GM23338 (cell line): ENCODE data around the gene KCNIP3. TPM values are rescaled to one million over a fixed set of nuclear protein-coding genes. Genes with fewer than 3 reads are reported as not detected.

ENCODE experiments used
- ATAC-seq: fragments of 200-7000 bp; cut with Tn5 transposase; 3 replicates; pipeline ENCODE4 v1.9.1; 2020
- DNase-seq: peaks from one replicate; pipeline ENCODE4 v3.0.0-alpha.2; 2015; ENCODE audit warnings: low spot score
- H2AFZ ChIP-seq: fragments of 200-600 bp; sonication (generic); 2 replicates; pipeline ENCODE4 v1.8.0; 2016; ENCODE audit warnings: antibody characterized with exemption, mild to moderate bottlenecking, moderate library complexity
- H3F3A ChIP-seq: fragments of 200-600 bp; sonication (generic); replicated peaks from 2 replicates; pipeline ENCODE4 v1.8.0; 2017; ENCODE audit warnings: antibody characterized with exemption, mixed run types, low read depth
- H3K27ac ChIP-seq: fragments of 200-600 bp; sonication (generic); 2 replicates; pipeline ENCODE4 v1.6.1; 2016; ENCODE audit warnings: low read depth
- H3K27me3 ChIP-seq: fragments of 200-600 bp; sonication (generic); 2 replicates; pipeline ENCODE4 v1.8.0; 2016; ENCODE audit warnings: mild to moderate bottlenecking, mixed run types, moderate library complexity; ENCODE audit not compliant: insufficient read depth
- H3K36me3 ChIP-seq: fragments of 200-600 bp; sonication (generic); 2 replicates; pipeline ENCODE4 v1.8.0; 2016; ENCODE audit warnings: mild to moderate bottlenecking; ENCODE audit not compliant: insufficient read depth
- H3K4me1 ChIP-seq: fragments of 200-600 bp; sonication (generic); 2 replicates; pipeline ENCODE4 v1.8.0; 2016; ENCODE audit warnings: mild to moderate bottlenecking, moderate library complexity; ENCODE audit not compliant: insufficient read depth
- H3K4me2 ChIP-seq: fragments of 200-600 bp; sonication (generic); 2 replicates; pipeline ENCODE4 v1.7.1; 2017; ENCODE audit warnings: mixed run types
- H3K4me3 ChIP-seq: fragments of 200-600 bp; sonication (generic); 2 replicates; pipeline ENCODE4 v1.6.1; 2016; ENCODE audit warnings: mixed run types
- H3K79me2 ChIP-seq: fragments of 200-600 bp; sonication (generic); replicated peaks from 2 replicates; pipeline ENCODE4 v1.8.0; 2017; ENCODE audit warnings: mild to moderate bottlenecking; ENCODE audit not compliant: insufficient read depth
- H3K9me2 ChIP-seq: fragments of 200-600 bp; sonication (generic); 2 replicates; pipeline ENCODE4 v1.8.0; 2017; ENCODE audit not compliant: insufficient read depth
- H4K20me1 ChIP-seq: fragments of 200-600 bp; sonication (generic); replicated peaks from 2 replicates; pipeline ENCODE4 v1.8.0; 2017; ENCODE audit warnings: mild to moderate bottlenecking; ENCODE audit not compliant: insufficient read depth
- H3K27ac Mint-ChIP-seq: 2 replicates; pipeline ENCODE4 v1.8.0; 2020; ENCODE audit warnings: inconsistent platforms, mild to moderate bottlenecking, moderate library complexity, mixed read lengths
- H3K27me3 Mint-ChIP-seq: 3 replicates; pipeline ENCODE4 v1.8.0; 2022; ENCODE audit warnings: low read depth, mild to moderate bottlenecking, moderate library complexity, mixed read lengths, inconsistent platforms; ENCODE audit not compliant: insufficient read depth, poor library complexity
- H3K36me3 Mint-ChIP-seq: 3 replicates; pipeline ENCODE4 v1.8.0; 2021; ENCODE audit warnings: low read depth, mild to moderate bottlenecking, inconsistent platforms, moderate library complexity, mixed read lengths
- H3K4me1 Mint-ChIP-seq: 3 replicates; pipeline ENCODE4 v1.8.0; 2020; ENCODE audit warnings: mild to moderate bottlenecking, inconsistent platforms, mixed read lengths
- H3K4me3 Mint-ChIP-seq: 3 replicates; pipeline ENCODE4 v1.8.0; 2021; ENCODE audit warnings: moderate library complexity, mild to moderate bottlenecking, inconsistent platforms, mixed read lengths
- H3K9me3 Mint-ChIP-seq: 3 replicates; pipeline ENCODE4 v1.8.0; 2020; ENCODE audit warnings: moderate library complexity, mild to moderate bottlenecking, inconsistent platforms, mixed read lengths
- CREB1 ChIP-seq: fragments of 250-450 bp; sonication (Bioruptor Pico); IDR thresholded peaks from 2 replicates; pipeline ENCODE4 v1.5.0; 2020; ENCODE audit warnings: low read depth, mild to moderate bottlenecking, moderate library complexity
- CTCF ChIP-seq, 2 experiments: fragments of 200-600 bp in 1 of 2; sonication (generic) in 1 of 2; conservative IDR thresholded peaks; 2 replicates each; pipeline versions ENCODE4 v1.5.1 to v1.6.1; 2016 to 2017; ENCODE audit warnings: antibody characterized with exemption in 2 of 2, low read depth in 2 of 2, mild to moderate bottlenecking in 2 of 2, moderate library complexity in 1 of 2
- ETS1 ChIP-seq: IDR thresholded peaks from 2 replicates; pipeline ENCODE4 v1.6.1; 2016; ENCODE audit warnings: antibody characterized with exemption
- EZH2 ChIP-seq: fragments of 200-600 bp; sonication (generic); IDR thresholded peaks from one replicate; pipeline ENCODE4 v1.8.0; 2017; ENCODE audit warnings: antibody characterized with exemption, mild to moderate bottlenecking, low read depth; ENCODE audit not compliant: unreplicated experiment
- EZH2phosphoT487 ChIP-seq: fragments of 200-600 bp; sonication (generic); IDR thresholded peaks from one replicate; pipeline ENCODE4 v1.8.1; 2018; ENCODE audit warnings: antibody characterized with exemption; ENCODE audit not compliant: unreplicated experiment
- JUNB ChIP-seq: IDR thresholded peaks from one replicate; pipeline ENCODE4 v1.6.1; 2016; ENCODE audit warnings: antibody characterized with exemption; ENCODE audit not compliant: unreplicated experiment
- NANOG ChIP-seq: IDR thresholded peaks from 2 replicates; pipeline ENCODE4 v1.6.1; 2016; ENCODE audit warnings: antibody characterized with exemption, borderline replicate concordance
- POLR2AphosphoS5 ChIP-seq: IDR thresholded peaks from 2 replicates; pipeline ENCODE4 v1.6.1; 2016; ENCODE audit warnings: antibody characterized with exemption, low read depth
- REST ChIP-seq: IDR thresholded peaks from one replicate; pipeline ENCODE4 v1.6.1; 2018; ENCODE audit warnings: antibody characterized with exemption; ENCODE audit not compliant: unreplicated experiment
- STAT1 ChIP-seq: IDR thresholded peaks from one replicate; pipeline ENCODE4 v1.6.1; 2016; ENCODE audit warnings: antibody characterized with exemption; ENCODE audit not compliant: unreplicated experiment
- ZNF114 ChIP-seq: fragments of 250-450 bp; sonication (Bioruptor Pico); IDR thresholded peaks from 2 replicates; pipeline ENCODE4 v1.5.0; 2020; ENCODE audit warnings: mild to moderate bottlenecking, moderate library complexity
- ZNF462 ChIP-seq: fragments of 250-450 bp; sonication (Bioruptor Pico); IDR thresholded peaks from 2 replicates; pipeline ENCODE4 v1.5.0; 2020; ENCODE audit warnings: mild to moderate bottlenecking, moderate library complexity
- polyA plus RNA-seq: library from polyadenylated mRNA; unstranded; fragments of >200 nt; fragmentation: Nextera tagmentation; extraction: Ambion mirVana; gene quantifications from 2 replicates; pipeline ENCODE4 v1.2.1, GENCODE V29; 2016
- total RNA-seq: library from RNA; depleted of rRNA; stranded (reverse); fragments of >200 nt; shearing (Covaris generic); gene quantifications from 2 replicates; pipeline ENCODE4 v1.2.3, GENCODE V29; 2014

KCNIP3 gene
- total and polyA plus RNA-seq, 2 experiments from 2014 or later, result 0.32 to 0.83 TPM

GRCh38 chr2:95382686-95383634, 85.8 kb downstream of the KCNIP3 start:
- Histone ChIP-seq H3K4me2 (no peak overlapping the region), H3K9me2 (no peaks in the 10 kb centered on the region), H2AFZ (no peak overlapping the region), H3K36me3 (no peaks in the 10 kb centered on the region), H3K4me3 (no peak overlapping the region), H4K20me1 (no peaks in the 10 kb centered on the region), H3F3A (no peaks in the 10 kb centered on the region), H3K4me1 (no peaks in the 10 kb centered on the region; the same call in 1 of the 2 replicates), H3K27ac (no peak overlapping the region), H3K27me3 (no peaks in the 10 kb centered on the region; the same call in 1 of the 2 replicates), H3K79me2 (no peaks in the 10 kb centered on the region)
- Mint-ChIP-seq H3K9me3 (no peaks in the 10 kb centered on the region), H3K4me3 (no peak overlapping the region), H3K27me3 (peaks cover 8% of the 10 kb centered on the region), H3K4me1 (peaks cover 8% of the 10 kb centered on the region), H3K36me3 (no peaks in the 10 kb centered on the region), H3K27ac (no peak overlapping the region)
- DNase-seq (no peak), ATAC-seq (no peak)
- TF ChIP-seq EZH2 (no peak), NANOG (no peak), EZH2phosphoT487 (no peak), JUNB (no peak), POLR2AphosphoS5 (no peak), CREB1 (CRISPR knock-in tag) (no peak), STAT1 (no peak), REST (no peak), ZNF462 (CRISPR knock-in tag) (no peak), ETS1 (no peak), CTCF (conservative IDR thresholded peaks at IDR 0.05; ENCODE audit: low read depth in 2 of 2) (no peak), ZNF114 (no peak)
